Renal cortex interstitium (tissue), 11 donors: ENCODE measurements around the gene CBR4. TPM values are rescaled to one million over a fixed set of nuclear protein-coding genes. Genes with fewer than 3 reads are reported as not detected.

Experiments
- DNase-seq, 11 donors: peaks; one replicate each; pipeline ENCODE4 v3.0.0-alpha.2; 2013; ENCODE audit warnings: low read depth in 9 of 11, low spot score in 4 of 11; ENCODE audit errors: extremely low read depth in 1 of 11
- polyA plus RNA-seq, 3 donors: library from polyadenylated mRNA; unstranded; fragments of 120-200 nt; gene quantifications; one replicate each; pipeline ENCODE4 v1.2.1, GENCODE V29; 2013; ENCODE audit not compliant: insufficient read length in 3 of 3

The CBR4 gene
- polyA plus RNA-seq, 3 donors = 35.7 to 52.7 (median 50.0) TPM

GRCh38 chr4:168942985-168943384, 67.1 kb downstream of the CBR4 start:
- DNase-seq = no peak
